NCI-H2196 (cell line): ENCODE data around the gene CLHC1.
"Not testable (repeated sequence)": the region's sequence is repeated elsewhere in the genome, so short reads cannot be mapped to it uniquely, and the experiment has no call there.

Experiments used
- DNase-seq: peaks from one replicate; lab custom pipeline; 2025; ENCODE audit not compliant: unreplicated experiment; lab: John Stamatoyannopoulos, UW

CLHC1 gene

DNA sequence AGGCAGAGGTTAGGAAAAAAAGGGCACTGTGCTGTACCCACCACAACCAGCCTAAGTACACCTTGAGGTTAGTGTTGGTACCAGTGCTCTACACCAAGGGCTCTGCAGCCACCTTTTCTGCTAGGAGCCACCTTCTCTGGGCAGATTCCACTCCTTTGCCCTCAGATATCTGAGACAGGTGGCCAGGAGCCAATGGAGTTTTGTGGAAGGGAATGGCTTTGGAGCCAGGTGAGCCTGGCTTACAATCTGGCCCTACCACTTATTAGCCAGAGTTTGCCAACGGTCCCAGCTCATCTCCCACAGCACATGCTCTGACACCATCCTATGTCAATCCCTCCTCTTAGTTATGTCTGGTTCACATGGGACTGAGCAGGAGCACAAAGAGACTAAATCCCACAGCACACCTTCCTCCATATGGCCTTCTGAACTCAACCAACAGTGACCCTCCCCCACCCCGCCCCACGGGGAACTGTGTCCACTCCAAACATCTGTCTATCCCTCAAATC, 77.5 kb downstream of the CLHC1 start:
- DNase-seq: no peak

DNA sequence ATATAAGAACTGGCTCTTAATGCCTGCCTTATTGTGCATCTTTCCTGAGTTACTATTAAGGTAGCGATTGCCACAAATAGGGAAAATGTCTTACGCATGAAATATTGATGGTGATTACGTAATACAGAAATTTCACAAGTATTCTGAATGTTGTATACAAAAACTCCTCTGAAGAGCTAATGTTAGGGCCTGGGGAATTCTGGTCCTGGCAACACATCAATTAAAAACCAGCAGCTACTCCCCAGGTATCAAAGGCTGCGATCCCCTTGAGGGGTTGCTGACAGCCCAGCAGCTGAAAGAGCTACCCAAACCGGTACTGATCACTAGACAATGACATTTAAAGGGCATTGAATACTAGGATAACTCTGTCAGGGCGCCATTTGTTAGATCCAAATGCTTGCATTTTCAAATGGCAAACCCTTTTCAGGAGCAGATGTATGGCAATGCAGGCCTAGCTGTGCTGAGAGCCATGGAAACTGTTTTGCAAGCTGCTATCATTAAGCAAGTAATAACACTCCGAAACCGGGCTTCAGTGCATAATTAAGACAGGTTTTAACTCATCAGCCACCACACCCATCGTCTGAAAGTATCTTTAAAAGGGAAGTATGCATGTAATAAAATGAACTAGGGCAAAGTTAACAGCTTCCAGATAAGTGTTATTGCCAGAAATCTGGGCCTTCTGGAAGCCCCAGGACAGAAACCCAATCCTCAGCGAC, 78.4 kb downstream of the CLHC1 start:
- no peak for DNase-seq

DNA sequence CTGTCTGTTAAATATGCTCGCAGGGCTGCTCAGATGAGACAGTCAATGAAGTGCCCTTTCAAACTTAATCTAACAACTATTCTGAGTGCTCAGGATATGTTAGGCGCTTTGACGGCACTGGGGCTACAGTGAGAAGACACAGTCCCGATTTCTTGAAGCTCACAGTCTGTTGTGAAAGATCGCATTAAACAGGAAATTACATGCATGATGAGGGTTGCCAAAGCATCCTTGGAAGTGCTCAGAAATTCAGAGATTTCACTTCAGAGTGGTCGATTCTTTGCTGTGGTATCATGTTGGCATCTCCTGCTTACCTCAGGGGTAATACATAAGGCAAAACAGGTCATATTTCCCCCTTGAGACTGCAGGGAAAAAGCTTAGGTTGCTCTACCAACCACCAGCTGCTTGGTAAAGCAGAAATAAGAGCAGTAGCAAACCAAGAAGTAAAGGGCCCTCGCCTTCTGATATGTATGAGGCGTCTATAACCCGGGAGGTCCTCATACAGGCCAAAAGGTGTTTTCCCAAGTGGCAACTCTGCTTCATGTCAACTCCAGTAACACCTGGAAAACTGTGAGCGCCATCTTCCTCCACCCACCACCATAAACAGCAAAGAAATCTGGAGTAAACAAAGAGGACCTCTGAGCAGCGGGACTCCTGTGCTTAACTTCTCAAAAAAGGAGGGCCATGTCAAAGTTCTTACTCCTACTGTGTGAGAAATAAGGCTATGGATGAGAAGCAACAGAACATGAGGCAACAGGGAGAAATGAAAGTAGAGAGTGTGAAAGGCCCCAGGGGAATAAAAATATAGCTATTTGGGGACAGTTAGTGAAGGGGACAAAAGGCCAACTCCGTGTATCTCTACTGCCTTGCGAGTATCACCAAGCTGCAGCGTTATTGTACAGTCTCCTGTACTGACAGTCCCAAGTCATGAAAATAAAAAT, 79.3 kb downstream of the CLHC1 start:
- DNase-seq: no peak

DNA sequence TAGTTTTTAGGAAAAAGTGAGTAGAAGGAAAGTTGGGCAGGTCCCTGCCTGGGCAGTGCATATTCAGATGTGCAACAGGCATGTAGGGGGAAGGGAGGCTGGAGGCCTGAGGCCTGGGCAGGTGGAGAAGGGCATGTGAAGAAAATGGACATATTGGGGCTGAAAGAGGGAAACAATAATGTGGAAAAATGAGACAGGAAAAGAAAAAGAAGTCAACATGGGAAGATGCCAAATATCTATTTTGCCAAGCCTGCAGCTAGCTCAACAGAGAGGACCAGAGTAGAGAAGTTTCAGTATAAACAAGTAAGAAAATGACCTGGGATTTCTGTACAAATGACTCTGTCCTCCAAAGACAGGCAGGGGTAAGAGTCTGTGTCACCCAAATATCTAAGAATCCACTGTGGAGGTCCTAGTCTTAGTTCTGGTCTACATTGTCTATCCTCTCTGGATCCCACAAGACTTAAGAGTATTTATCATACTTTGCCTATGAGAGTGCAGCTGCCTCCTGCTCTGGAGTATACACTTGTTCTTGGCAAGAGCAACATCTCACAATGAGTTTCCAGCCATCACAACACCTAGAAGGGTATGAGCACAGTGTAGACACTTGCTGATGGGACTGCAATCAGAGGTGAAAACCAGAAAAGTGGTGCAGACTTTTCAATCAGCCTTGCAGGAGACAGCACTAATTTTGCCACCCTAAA, 80.2 kb downstream of the CLHC1 start:
- DNase-seq: no peak

DNA sequence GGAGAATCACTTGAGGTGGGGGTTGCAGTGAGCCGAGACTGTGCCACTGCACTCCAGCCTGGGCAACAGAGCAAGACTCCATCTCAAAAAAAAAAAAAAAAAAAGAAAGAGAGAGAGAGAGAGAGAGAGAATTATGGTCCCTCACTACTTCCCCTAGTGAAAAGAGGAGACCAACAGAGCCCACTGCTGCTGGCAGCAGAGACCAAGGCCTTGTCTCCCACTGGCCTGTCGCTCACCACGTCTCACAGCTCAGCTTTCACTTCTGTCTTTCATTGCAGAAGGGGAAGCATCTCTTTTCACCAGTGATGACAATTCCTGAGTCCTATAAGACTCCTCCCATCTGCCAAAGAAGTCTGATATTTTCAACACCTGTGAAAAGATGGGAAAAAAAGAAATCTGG, 81.3 kb downstream of the CLHC1 start:
- no peak for DNase-seq

DNA sequence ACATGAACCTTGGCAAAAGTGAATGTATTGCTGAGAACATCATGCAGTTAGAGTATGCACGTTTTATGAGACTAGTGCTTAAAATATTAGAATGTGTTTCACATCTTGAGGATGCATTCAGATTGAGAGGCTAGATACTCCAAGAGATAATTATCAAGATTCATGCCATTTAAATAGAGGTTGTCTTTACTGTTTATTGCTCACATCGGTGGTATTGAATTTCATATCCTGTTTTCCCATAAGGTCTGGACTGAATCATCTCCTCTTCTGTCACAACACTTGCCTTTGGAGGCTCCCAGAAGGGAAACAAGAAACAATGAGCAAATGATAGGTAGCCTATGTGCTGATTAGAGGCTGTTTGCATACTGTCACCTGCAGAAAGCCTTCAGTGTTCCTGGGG, 83.8 kb downstream of the CLHC1 start:
- DNase-seq: no peak

DNA sequence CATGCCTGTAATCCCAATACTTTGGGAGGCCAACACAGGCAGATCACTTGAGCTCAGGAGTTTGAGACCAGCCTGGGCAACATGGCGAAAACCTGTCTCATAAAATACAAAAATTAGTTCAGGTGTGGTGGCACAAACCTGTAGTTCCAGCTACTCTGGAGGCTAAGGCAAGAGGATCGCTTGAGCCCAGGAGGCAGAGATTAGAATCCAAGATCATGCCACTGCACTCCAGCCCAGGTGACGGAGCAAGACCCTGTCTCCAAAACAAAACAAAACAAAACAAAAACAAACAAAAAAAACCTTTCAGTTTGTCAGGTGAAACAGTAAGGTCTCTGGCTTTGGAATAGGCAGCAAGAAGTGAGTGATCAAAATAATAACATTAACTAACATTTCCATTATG, 84.6 kb downstream of the CLHC1 start:
- no peak for DNase-seq

DNA sequence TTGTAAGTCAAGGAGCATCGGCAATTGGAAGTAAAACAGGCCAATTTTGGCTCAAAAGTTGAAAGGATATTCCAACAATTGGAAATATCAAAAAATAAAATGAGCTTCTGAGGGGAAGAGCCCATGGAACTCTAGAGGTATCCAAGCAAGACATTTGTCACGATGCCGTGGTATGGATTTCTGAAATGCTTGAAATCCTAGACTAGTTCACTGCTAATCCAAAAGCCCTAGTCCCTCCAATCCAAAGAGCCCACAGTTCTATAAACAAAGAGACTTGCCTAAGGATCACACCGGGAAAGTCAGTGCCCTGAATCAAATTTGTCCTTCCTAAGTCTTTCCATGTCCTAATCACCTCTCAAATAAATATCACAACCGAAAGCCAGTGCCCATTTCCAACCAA, 85.1 kb downstream of the CLHC1 start:
- no peak for DNase-seq

DNA sequence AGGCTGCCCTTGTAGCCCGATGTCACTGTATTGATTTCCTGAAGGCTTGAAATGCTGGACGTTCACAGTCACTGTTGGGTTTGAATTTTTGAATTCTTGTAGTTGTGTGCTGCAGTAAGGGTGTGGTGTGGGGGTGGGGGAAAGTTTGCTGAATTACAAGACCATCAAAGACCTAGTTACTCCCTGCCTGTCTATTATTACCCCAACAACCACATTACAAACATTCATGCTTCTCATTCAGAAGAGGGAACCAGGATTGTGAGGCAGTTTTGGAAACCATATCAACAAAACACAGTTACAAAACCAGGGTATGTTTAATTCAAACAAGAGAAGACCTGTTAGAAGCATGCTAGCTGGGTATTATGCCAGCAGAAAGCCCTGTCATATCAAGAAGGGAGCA, 85.8 kb downstream of the CLHC1 start:
- DNase-seq: no peak

DNA sequence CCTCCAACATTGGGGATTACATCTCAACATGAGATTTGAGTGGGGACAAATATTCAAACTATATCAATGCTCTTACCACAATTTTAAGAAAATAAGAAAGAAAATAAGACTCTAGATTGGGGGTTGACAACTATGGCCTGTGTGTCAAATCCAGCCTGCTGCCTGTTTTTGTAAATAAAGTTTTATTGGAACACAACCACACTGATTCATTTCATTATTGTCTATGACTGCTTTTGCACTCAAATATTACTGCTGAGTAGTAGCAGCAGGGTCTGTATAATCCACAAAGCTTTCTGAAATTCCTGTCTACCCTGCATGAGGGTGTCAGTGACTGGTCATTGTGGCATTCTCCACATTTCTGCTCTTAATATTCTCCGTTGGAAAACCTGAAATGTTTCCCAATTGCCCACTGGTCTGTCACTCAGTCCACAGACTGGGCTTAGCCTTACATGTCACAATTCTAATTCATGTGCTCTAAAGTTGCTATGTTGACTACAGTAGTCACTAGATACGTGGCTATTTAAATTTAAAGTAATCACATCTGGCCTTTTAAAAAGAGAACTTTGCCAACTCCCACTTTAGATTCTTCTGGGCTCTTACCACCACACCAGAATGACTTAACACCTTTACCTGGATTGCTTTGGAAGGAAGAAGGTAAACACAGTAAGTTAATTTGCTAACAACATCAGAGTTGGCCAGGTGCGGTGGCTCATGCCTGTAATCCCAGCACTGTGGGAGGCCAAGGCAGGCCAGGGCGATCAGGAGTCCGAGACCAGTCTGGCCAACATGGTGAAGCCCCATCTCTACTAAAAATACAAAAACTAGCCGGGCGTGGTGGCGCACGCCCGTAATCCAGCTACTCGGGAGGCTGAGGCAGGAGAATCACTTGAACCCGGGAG, 86.9 kb downstream of the CLHC1 start:
- no peak for DNase-seq

DNA sequence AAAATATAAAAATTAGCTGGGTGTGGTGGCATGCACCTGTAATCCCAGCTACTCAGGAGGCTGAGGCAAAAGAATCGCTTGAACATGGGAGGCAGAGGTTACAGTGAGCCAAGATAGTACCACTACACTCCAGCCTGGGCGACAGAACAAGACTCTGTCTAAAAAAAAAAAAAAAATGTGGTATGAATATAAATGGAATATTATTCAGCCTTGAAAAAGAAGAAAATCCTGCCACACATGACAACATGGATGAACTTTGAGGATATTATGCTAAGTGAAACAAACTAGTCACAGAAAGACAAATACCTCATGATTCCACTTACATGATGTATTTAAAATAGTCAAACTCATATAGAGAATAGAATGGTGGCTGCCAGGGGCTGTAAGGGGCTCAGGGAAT, 88.4 kb downstream of the CLHC1 start:
- not testable (repeated sequence) for DNase-seq

DNA sequence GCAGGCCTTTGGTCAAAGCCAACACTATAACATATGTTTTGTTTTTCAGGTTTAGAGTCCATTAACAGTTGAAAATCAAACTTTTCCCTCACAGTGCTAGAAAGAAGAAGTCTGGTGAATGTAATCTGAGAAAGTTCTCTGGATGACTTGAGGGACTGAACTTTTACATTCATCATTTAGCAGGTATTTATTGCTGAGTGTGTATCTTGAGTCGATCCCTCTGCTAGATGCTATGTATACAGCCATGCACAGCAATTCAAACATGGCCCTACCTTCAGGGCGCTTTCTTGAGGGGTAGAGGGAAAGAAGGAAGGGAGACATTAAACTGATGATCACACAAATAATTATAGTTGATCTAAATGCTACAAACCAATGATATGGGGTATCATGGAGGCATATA, 89.6 kb downstream of the CLHC1 start:
- no peak for DNase-seq

DNA sequence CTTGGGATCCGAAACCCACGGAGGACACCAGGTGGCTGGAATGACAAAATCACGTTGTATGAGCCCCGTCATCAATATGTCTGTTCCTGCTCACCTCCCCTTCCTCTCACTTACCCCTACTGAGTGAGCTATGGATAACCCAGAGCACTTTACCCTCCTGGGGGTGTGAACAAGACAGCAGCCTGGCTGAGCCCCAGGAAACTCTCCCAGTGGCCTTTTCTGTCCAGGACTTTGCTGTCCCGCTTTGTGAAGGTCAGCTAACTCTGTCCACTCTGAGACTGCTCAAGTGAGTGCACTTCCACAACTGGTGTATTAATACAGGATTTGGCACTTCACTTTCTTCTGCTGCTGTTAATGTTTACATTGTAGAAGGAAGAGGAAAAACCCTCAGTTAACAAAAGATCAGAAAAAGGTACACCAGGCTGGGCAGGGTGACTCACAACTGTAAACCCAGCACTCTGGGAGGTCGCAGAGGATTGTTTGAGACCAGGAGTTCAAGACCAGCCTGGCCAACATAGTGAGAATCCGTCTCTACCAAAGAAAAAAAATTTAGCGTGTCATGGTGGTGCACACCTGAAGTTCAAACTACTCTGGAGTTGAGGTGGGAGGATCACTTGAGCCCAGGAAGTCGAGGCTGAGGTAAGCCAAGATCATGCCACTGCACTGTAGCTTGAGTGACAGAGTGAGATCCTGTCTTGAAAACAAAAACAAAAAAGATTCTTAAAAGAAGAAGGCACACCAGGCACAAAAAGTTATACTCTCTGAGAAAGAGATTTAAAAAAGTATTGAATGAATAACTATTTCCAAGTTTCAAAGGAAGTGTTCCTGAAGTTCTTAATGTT, 90.3 kb downstream of the CLHC1 start:
- DNase-seq: no peak

DNA sequence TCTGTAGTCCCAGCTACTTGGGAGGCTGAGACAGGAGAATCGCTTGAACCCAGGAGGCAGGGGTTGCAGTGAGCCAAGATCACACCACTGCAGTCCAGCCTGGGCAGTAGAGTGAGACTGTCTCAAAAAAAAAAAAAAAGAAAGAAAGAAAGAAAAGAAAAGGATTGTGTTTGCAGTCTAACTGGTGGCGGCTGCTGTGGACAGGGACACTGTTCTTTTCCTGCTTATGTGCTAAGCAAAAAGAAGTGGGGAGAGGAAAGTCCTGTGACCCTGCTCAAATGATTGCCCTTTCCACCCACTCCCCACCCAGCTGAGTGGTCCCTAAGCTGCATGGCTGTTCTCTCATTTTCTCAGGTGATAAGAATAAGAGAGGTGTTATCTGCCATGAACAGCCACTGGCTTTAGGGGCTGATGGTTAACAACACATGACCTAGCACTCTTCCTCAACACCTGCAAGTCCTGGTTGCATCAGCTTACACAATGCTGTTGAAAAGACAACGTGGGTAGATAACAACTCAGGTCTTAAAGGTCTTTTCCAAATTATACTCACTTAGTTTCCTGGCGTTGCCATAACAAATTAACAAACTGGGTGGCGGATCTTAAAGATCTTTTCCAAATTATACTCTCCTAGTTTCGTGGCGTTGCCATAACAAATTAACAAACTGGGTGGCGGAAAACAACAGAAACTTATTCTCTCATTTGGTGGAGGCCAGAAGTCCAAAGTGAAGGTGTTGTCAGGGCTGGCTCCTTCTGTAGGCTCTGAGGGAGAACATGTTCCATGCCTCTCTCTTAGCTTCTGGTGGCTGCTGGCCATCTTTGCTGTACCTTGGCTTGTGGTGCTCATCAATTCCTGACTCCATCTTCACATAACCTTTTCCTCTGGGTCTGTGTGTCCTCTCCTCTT, 91.5 kb downstream of the CLHC1 start:
- DNase-seq: no peak

DNA sequence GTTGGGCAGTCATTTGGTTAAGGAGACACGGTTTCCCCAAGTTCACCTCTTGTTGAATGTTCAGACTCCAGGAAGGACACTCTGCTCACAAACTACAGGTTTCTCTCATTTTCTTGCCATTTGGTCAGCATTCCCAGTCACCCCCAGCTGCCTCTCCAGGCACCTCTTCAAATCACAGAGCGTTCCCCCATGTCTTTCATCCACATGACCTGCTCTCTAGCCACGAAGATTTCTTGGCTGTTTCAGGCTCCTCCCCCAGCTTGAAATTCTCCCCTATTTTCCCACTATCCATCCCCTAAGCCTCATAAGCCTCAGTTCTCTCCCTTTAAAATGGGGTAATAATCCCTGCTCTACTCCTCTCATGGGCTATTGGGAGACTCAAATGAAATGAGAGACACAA, 92.8 kb downstream of the CLHC1 start:
- no peak for DNase-seq

DNA sequence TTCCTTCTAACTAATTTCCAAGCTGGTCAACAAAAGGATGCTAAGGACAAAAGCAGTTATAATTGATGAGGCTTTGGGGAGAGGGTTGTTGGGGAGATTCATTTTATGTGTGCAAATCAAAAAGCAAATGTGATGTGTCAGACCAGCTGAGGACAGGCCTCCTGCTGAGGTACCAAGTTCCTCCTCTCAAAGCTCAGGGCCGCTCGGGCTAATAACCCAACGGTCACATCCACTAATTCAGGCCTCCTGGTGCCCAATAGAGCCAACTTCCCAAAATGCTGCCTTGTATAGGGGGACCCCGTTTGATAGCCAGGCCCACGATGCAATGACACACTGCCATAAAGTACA, 93.2 kb downstream of the CLHC1 start:
- no peak for DNase-seq

DNA sequence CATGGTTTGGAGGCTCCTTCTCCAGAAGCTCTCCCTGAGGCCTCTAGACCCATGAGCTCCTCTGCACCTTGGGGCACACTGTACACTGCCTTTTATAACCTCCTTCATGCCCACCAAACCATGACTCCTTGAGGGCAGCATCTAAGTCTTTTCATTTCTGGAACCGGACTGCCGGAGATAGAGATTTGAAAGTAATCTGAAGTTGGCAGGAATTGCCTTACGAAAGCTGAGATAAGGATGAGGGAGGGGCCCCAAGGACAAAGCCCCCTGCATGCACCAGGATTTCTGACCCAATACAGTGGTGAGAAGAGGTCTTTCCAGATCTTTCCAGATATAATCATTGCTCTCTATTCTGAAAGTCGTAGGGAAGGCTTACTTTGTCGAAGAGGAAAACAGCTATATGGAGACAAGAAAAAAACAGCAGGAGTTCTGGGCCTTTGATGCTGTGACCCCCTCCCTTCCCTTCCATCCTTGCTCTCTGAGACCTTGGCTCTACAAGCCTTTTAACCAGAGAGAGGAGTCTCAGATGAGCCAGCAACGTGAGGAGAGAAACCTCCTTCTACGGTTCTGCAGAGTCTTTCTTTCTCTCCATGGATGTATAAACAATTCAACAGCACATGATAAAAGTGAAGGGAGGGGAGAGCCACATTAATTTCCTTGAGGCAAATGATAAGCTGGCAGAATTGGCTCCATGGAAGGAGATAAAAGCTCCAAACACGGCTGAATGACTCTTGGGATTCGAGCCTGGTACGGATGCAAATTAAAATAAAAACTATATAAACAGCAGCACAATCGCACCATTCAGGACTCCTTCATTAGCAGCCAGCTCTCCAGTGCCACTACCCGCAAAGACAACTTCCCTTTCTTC, 93.8 kb downstream of the CLHC1 start:
- DNase-seq: no peak
